ENCODE data around the gene TPBGL. TPM values are rescaled to one million over a fixed set of nuclear protein-coding genes. Genes with fewer than 3 reads are reported as not detected.

Gene TPBGL
- total RNA-seq, 1 experiment from 2014 or later: 2.7 TPM

DNA sequence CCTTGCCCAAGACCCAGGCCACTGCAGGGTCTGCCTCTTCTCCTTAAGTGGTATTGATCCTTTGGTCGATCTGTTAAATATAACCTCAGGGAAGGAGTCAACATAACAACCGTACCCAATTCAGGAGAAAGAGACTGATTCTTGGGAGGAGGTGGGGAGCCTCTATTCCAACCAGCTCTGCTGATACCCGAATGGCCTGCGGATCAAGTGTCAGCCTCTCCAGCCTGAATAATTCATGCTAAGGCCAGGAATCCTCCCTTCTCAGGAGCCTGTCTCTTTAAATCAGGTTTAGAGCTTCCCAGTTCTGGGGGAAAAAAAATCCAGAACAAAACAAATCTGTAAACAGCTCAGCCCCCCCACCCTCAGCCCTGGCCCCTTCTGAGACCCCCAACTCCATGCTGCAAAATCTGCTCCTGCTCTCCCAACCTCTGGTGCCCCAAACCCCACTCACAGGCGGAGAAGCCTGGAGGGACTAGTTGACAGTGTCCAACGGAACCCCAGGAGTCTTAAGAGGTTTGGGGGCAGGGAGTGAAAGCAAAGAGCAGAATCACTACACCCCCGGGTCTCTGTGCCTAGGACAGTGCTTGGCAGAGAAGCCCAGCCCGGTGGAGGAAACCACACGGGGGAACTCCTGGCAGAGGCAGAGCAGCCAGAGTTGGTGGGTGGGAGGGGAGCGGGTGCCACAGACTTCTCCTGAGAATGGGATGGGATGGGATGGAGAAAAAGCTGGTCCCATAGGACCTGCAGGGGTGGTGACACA, 863 bp upstream of the TPBGL start:
- in situ Hi-C loops (cut with HindIII; ENCODE audit: low pct_unique_long_range_greater_than_20kb, low sequenced_read_pairs): no loop called here
- DNase-seq (ENCODE audit: low read depth, low spot score): no peak

- DNase-seq (ENCODE audit: low read depth, low spot score): peak; percentile 91
- in situ Hi-C loops (cut with HindIII; ENCODE audit: low pct_unique_long_range_greater_than_20kb, low sequenced_read_pairs): no loop called here
These were observed 697 bp downstream of the TPBGL start for GRCh38 chr11:75241036-75241905.

- in situ Hi-C loops (cut with HindIII; ENCODE audit: low pct_unique_long_range_greater_than_20kb, low sequenced_read_pairs): no loop called here
- DNase-seq (ENCODE audit: low read depth, low spot score): no peak
These were observed 1.5 kb downstream of the TPBGL start for GRCh38 chr11:75241906-75242644.

DNA sequence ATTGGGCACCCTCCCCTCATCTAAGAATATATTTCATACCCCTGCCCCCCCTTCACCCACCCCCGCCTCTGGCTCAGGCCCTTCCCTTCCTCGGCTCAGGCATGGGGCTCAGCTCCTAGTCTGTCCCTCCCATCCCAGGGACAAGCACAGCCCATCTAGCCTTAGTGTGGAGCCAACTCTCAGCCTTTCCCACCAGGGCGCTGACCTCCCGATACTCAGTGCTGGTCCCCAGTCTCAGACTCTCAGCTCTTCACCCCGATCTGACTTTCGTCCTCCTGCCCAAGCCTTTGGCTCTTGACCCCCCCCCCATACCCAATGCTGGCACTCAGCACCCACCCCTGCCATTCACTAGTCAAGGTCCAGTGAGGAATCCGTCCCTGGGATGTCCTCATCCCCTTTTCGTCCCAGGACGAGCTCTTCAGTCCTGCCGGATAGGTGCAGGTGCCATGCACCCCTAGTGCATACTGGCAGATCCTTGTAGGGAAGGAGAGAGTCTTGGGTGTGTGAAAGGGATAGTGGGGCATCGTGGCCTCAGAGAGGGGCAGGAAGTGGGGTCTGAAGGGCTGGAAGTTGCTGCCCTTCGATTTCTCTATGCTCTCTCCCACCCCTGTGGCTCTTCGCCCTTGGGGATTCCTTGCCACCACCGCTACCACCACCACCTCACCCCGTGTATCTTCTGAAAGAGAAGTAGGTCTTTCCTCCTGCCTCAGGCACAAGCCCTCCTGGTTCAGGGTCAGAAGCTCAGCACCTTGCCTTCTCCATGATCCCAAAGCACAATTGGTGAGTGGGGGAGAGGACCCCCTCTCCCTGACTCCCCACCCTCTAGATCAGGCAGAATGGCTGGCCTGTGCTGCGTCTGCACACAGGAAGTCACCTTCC, 2.4 kb downstream of the TPBGL start:
- DNase-seq (ENCODE audit: low read depth, low spot score): no peak
- in situ Hi-C loops (cut with HindIII; ENCODE audit: low pct_unique_long_range_greater_than_20kb, low sequenced_read_pairs): no loop called here

GRCh38 chr11:75244052-75244814, 3.7 kb downstream of the TPBGL start:
- DNase-seq (ENCODE audit: low read depth, low spot score): no peak
- in situ Hi-C loops (cut with HindIII; ENCODE audit: low pct_unique_long_range_greater_than_20kb, low sequenced_read_pairs): no loop called here

GRCh38 chr11:75245356-75246005, 4.9 kb downstream of the TPBGL start:
- in situ Hi-C loops (cut with HindIII; ENCODE audit: low pct_unique_long_range_greater_than_20kb, low sequenced_read_pairs): no loop called here

GRCh38 chr11:75246006-75246670, 5.6 kb downstream of the TPBGL start:
- in situ Hi-C loops (cut with HindIII; ENCODE audit: low pct_unique_long_range_greater_than_20kb, low sequenced_read_pairs): no loop called here
- no peak for DNase-seq (ENCODE audit: low read depth, low spot score)

More at GRCh38 chr11:75245356-75246005, 4.9 kb downstream of the TPBGL start:
- DNase-seq (ENCODE audit: low read depth, low spot score): peak; percentile 65

DNA sequence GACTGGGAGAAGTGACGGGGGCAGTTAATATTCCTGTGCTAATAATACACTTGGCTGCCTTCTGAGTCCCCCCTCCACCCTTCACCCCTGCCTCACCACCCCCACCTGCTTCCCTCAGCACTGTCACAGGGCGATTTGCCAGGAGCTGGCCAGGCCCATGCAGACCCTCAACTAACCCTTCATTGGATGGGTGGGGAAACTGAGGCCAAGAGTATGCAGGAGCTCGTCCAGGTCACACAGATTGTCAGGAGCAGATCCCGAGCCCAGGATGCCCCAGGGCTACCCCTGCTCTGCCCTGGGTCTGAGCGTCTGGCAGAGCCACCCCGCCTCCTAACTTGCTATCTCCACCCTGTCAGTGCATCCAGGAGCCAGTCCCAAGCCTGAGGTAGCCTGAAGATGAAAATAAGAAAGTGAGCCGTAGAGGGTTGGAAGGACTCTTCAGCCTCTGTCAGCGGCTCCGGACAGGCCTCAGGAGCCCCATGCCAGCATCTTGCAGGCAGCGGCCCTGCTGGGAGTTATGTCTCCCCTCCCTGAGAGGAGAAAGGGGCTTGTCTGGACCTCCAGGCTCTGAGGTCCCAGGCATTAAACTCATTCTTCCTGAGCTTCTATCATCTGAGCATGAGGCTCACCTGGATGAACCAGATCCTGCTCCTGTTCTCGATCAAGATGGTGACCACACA, 6.2 kb downstream of the TPBGL start:
- in situ Hi-C loops (cut with HindIII; ENCODE audit: low pct_unique_long_range_greater_than_20kb, low sequenced_read_pairs): no loop called here
- no peak for DNase-seq (ENCODE audit: low read depth, low spot score)

- DNase-seq (ENCODE audit: low read depth, low spot score): no peak
- in situ Hi-C loops (cut with HindIII; ENCODE audit: low pct_unique_long_range_greater_than_20kb, low sequenced_read_pairs): no loop called here
These were observed 8.3 kb downstream of the TPBGL start for GRCh38 chr11:75248924-75249256.

DNA sequence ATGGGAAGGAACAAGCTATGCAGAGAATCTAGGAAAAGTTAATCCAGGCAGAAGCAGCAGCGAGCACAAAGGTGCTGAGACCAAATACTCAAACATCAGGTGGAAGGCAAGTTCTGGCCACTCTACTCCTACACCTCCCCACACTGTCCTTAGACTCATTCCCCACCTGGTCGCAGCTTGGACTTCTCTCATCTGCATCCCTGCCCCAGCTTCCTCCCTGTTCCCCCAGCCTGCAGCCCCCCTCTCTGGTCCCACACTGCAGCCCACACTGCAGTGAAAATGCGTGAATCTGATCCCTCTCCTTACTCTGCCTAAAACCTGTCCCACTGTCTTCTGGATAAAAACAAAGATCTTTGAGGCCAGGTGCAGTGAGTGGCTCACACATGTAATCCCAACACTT, 9.1 kb downstream of the TPBGL start:
- in situ Hi-C loops (cut with HindIII; ENCODE audit: low pct_unique_long_range_greater_than_20kb, low sequenced_read_pairs): no loop called here
- DNase-seq (ENCODE audit: low read depth, low spot score): no peak

GRCh38 chr11:75254326-75254725, 13.8 kb downstream of the TPBGL start:
- DNase-seq (ENCODE audit: low read depth, low spot score): no peak
- in situ Hi-C loops (cut with HindIII; ENCODE audit: low pct_unique_long_range_greater_than_20kb, low sequenced_read_pairs): no loop called here

- DNase-seq (ENCODE audit: low read depth, low spot score): no peak
- in situ Hi-C loops (cut with HindIII; ENCODE audit: low pct_unique_long_range_greater_than_20kb, low sequenced_read_pairs): no loop called here
These were observed 20.0 kb downstream of the TPBGL start for GRCh38 chr11:75260396-75261170.

- no peak for DNase-seq (ENCODE audit: low read depth, low spot score)
- in situ Hi-C loops (cut with HindIII; ENCODE audit: low pct_unique_long_range_greater_than_20kb, low sequenced_read_pairs): no loop called here
These were observed 21.4 kb downstream of the TPBGL start for GRCh38 chr11:75261902-75262361.

DNA sequence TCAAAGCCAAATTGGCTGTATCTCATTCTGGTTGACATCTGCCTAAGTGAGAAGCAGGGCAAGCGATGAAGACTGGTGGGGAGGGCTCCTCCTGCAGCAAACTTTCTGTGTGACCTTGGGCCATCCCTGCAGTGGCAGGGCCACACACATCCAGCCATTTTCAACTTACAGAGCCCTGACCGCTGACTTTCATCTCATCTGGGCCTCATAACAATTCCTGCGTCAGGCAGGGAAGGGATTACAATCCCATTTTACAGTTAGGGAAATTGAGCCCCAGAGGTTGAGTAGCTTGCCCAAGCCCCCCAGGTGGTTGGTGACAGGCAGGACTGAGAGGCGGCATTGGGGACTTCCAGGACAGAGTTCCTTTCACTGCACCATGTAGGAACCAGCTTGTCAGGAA, 21.9 kb downstream of the TPBGL start:
- no peak for DNase-seq (ENCODE audit: low read depth, low spot score)

More for the DNA sequence above, 21.9 kb downstream of the TPBGL start:
- in situ Hi-C loops (cut with HindIII; ENCODE audit: low pct_unique_long_range_greater_than_20kb, low sequenced_read_pairs): no loop called here
